Islet of Langerhans (tissue), 1 donor: ENCODE measurements around the gene FGFRL1.

Experiments
- FAIRE-seq: peaks from one replicate; lab custom pipeline; 2011; peaks lifted over from hg19 to GRCh38; lab: Jason Lieb, UNC

Gene FGFRL1, protein sequence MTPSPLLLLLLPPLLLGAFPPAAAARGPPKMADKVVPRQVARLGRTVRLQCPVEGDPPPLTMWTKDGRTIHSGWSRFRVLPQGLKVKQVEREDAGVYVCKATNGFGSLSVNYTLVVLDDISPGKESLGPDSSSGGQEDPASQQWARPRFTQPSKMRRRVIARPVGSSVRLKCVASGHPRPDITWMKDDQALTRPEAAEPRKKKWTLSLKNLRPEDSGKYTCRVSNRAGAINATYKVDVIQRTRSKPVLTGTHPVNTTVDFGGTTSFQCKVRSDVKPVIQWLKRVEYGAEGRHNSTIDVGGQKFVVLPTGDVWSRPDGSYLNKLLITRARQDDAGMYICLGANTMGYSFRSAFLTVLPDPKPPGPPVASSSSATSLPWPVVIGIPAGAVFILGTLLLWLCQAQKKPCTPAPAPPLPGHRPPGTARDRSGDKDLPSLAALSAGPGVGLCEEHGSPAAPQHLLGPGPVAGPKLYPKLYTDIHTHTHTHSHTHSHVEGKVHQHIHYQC

DNA sequence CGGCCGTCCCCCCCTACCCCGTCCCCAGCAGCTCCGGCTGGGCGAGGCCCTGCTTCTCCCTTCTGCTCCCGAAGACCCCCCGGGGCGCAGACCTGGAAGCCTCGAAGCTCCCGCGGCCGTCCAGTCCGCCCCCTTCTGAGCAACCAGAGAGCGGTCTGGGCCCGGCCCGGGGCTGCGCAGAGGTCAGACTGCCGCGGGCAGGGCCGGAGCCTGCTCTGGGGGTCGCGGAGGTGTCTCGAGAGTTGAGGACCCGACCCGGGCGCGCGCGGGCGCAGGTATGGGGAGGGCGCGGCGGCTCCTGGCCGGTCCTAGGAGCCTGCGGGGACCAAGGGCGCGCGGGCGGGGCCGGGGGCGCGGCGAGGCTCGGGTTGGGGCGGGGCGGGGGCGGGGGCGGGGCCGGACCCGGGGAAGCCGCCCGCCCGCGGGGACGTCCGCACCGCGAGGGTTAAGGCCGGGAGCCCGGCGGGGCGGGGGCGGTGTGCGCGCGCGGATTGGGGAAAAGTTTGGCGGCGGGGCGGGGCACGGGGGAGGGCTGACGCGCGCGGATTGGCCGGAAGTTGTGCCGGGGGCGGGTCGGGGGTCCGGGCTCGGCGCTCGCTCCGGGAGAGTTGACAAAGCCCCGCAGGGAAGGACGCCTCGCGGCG is at the start of gene FGFRL1:
Gene FGFRL1, plus strand, starts transcription at position 605 of the 644 bp plus-strand sequence. CDS start 860 bp downstream, outside the sequence.
- no peak for FAIRE-seq

DNA sequence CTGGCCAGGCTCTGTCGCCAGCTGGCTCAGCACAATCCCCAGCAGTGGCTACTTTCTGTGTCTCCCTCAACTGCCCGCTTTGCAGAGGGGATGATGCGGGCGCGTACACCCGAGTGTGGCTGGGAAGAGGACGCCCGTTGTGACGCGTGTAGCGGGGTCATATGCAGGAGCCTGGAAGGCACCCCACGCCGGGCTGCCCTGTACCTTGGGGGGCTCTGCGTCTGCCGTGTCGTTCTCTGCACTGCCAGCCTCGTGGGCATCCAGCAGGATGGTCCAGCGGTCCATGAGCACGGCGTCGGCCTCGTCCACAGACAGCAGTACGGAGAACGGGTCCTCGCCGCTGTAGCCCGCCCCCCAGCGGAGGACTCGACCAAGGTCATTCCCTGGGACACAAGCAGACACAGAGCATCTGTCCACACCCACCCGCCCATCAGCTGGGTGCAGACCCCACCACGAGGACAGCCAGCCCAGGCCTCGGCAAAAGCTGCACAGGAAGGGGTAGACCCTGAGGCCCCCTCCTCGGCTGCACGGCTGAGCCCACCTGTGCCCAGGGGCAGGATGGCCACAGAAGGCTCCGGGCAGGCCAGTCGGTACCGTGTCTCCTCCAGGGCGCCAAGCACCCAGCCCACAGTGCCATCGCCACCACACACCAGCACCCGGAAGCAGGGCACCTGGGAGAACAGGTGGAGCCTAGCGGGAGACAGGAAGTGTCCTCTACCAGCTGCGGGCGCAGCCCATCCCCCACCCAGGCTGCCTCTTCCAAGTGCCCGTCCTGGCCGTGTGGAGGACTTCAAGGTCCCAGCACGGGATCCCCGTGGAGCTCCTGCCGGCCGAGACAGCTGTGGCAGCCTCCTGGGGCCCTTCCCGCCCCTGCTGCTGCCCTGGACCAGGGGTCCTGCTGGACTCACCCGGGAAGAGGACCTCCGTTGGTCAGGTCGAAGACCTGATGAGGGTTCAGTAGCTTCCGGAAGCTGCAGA is 48.9 kb upstream of the FGFRL1 start:
- FAIRE-seq = no peak

DNA sequence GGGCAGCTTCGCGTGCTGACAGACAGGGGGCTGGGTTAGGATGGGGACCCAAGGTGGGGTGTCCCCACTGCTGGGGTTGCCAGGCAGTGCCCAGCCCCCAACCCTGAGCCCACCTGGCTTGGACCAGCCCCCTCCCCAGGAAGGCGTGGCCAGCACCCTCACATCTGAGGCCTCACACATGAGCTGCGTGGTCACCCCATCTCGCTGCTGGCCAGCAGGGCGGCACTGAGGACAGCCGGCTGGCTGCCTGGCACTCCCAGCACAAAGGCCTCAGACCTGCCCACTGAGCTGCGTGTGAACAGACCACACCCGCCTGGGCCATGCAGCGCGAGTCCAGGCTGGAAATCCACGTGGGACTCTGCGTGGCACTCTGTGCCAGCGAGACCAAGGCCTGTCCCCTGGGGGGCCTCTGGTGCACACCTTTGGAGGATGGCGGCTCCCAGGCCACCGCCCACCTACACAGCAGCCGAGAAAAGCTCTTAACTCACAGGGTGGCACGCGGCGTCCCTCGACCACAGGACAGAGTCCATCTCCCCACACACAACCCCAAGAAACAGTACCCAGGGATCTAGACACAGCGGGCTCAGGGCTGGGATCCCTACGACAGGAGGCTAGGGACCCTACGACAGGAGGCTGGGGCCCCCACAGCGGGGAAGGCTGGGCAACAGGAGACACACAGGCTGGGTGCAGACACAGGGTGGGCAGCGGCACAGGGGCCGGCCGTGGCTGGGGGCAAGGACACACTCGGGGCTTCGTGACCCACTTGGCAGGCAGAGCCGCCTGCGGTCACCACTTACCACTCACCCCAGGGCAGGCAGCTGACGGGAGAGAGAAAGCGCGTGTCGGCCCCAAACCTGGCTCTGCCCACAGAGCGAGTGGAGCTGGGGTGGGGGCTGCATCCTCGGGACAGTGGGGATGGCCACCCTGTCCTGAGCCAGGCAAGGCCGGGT is 47.9 kb upstream of the FGFRL1 start:
- no peak for FAIRE-seq

DNA sequence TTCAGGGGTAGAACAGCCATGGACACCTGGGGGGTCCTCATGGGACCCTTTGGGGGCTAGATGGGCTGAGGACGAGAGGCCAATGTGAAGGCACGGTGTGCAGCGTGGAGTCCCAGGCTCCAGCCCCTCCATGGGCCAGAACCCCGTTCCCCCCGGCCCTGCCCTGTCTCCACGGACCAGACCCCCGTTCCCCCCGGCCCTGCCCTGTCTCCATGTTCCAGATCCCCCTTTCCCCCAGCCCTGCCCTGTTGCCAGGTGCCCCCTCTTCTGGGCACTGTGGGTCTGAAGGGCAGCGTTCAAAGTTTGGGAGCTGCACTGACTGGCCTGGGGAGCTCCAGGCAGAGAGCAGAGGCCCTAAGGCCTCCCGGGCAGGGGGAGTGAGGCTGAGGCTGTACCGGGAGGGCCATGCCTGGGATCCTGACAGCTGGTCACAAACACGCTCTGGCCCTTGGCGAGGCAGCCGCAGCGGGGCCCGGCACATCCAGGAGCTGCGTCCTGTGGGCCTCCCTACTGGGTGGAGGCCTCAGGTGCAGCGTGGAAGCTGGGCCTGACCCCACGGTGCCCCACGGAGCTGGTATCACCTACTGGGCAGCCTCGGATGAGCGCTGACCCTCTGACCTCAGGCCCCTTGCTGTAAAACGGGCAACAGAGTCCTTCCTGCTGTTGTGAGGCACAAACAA is 46.9 kb upstream of the FGFRL1 start:
- no peak for FAIRE-seq

DNA sequence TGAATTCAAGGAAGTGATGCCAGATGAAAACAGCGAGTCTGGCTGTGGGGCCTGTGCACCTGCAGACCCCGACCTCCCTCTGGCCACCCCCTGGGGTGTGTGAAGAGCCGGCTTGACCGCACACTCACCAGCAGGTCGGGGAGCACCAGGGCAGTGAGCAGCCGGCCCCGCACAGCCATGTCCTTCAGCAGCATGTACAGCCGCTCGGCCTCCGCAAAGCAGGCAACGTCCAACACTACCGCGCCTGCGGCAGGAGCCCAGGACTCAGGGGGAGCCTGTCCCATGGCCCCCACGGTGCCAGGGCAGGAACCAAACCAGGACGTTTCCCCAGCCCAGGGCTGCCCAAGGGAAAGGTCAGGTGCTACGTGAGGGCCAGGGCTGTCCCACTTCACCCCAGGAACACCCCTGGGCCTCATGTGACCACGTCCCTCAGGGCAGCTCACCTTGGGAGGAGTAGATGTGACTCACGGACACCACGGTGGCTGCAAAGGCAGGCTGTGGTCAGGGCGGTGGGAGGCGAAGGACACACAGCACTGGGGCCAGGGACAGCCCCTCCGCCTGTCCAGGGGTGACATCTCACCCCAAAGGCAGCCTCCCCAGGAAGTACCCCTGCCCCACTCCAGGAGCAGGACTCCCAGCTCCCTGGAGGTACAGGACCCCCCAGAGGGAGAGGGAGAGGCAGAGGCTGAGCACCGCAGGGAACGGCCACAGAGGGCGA is 46.2 kb upstream of the FGFRL1 start:
- FAIRE-seq = no peak

DNA sequence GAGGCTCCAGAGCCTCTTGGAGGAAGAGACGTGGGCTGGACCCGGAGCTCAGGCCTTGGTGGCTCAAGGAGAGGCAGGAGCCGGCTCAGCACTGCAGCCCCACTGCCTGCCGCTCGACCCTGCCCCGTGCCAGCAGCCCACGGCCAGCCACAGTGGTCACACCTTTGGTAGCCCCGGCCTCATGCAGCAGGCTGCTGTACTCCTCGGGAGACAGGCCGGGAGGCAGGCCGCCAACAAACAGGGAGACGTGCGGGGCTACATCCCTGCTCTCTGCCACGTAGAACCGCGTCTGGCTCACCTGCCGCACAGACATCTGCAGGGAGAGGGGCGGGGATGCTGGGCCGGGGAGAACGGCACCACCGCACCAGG is 45.7 kb upstream of the FGFRL1 start:
- no peak for FAIRE-seq

DNA sequence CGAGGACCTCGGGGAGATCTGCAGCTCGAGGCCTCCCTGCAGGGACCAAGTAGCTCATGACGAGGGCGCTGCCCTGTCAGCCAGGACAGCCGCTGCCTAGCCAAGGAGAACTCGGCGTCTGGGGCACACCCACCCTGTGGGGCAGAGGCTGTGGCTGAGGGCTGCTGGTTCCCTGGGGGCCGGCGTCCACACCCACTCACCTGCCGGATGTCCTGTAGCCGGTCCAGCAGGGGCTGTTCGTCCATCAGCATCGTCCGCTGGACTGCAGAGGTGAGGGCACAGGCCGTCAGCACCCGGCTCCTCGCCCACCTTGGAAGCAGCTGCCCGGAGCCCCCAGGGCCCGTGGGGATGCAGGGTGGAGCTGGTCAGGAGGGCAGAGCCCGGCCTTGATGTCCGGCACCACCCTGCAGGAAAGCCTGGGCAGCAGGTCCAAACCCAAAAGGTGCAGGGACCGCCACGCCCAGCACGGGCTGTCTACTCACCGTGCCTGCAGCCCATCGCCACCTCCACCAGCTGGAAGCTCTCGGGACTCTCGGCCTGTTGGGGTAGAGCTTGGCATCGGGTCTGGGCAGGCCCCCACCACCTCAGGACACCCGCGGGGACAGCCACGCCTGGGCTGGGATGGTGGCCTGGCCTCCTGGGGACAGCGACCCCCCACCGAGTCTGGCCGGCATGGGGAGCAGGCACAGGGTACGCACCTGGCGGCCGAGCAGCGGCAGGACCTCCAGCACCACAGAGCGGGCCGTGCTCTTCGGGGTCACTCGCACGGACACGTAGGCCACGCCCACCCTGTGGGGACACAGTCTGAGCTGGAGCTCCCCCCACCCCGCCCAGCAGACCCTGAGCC is 44.9 kb upstream of the FGFRL1 start:
- no peak for FAIRE-seq

DNA sequence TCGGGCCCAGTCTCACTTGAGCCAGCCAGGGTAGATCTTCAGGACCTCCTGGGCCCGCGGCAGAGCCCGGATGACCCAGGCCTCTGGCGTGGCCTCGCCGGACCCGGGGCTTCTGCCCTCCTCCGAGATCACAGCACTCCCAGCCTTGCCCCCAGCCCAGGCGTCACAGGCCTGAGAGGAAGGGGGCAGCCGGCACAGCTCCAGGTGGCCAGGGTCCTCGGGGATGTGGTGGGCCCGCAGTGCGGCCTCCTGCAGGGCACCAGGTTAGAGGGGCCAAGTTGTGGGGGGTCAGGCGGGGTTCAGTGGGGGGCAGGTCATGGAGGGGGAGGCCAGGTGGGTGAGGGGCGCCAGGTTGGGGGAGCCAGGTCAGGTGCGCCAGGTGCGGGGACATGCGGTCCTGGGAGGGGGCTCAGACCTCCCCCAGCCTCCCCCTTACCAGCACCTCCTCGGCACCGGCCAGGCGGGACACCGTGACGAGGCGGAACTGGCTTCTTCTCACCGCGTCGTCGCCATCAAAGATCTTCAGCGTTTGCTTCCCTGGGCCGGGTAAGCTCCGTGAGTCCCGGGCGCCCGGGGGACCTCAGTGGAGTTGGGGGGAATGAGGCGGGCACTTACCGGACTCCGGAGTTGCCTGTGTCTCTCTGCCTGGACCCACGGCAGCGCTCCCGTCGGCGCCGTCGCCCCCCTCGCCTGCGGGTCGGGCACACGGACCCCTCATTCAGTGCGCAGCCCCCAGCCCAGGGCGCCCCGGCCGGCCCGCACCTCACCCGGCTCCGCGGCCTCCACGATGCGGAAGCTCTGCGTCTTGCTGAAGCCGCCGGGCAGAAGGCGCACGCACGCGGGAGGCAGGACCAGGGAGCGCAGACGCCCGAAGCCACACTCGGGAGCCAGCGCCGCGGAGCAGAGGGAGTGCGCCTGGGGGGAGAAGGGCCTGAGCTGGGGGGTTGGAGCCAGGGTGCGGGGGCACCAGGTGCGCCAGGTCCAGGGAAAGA is 44.0 kb upstream of the FGFRL1 start:
- FAIRE-seq = no peak

DNA sequence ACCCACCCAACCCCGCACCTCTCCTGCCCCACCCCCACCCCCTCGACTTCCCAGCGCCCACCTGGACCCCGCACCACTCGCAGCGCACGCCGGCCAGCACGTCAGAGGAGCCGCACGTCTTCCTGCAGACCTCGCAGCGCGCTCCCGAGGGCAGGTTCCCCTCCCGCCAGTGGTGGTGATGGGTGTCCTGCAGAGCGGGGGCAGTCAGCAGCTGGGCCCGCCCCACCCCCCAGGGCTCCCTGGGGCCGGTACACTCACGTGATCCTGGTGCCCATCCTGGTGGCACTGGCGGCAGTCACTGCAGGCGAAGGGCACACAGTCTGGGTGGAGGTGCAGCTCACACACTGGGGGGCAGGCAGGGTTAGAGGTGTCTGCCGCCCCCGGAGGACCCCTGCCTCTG is 43.2 kb upstream of the FGFRL1 start:
- FAIRE-seq = no peak

DNA sequence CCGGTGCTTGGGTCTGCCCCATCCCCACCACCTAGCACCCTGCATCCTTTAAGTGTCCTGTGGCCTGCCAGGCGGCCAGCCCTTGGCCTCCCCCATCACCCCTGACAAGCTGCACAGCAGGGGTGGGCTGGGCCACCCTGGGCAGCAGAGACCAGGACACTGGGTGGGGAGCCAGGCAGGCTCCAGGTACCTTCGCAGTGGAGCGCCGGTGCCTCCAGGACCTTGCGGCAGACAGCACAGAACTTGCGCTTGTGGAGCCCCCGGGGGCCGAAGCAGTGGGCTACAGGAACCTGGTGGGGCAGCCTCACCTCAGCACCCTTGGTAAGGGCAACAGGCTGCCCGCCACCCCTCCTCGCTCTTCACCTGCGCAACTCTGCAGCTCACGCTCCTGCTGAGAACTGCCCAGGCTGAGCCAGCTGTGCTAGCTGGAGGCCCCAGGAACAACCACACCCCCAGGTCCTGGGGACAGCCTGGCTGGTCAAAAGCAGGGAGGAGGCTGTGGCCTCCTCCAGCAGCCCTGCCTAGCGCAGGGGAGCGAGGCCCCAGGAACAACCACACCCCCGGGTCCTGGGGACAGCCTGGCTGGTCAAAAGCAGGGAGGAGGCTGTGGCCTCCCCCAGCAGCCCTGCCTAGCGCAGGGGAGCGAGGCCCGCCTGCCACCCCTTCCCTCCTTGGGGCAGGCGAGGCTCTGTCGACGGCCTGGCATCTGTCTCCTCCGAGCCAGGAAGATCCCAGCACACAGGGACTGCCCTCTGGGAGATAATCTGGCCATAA is 42.6 kb upstream of the FGFRL1 start:
- no peak for FAIRE-seq

DNA sequence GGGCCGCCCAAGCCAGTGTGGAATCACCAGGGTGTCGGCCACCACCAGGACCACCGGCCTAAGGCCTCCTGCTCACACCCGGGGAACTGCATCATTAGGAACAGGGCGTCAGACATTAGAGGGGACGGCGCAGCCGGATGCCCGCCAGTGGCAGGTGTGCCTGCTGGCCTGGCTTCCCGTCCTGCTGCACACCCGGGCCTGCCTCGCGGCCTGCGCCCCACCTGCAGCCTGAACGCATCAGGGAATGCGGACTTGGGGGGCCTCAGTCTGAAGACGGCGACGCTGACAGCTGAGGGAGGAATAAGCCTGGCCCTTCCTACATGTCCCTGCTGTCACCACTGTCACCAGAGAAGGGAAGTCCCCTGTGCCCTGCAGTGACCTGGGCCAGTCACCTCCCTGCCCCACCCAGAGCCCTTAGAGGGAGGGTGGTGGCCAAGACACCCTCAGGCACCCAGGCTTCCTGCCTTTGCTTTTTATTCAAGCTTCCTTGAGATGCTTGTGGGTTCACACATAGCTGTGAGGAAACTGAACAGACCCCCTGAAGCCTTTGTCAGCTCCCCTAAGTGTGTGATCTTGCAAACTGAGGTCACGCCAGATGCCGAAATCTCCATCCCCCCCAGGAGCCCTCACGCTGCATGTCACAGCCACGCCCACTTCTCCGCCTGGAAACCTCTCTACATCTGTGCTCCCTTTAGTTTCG is 41.2 kb upstream of the FGFRL1 start:
- FAIRE-seq = no peak

DNA sequence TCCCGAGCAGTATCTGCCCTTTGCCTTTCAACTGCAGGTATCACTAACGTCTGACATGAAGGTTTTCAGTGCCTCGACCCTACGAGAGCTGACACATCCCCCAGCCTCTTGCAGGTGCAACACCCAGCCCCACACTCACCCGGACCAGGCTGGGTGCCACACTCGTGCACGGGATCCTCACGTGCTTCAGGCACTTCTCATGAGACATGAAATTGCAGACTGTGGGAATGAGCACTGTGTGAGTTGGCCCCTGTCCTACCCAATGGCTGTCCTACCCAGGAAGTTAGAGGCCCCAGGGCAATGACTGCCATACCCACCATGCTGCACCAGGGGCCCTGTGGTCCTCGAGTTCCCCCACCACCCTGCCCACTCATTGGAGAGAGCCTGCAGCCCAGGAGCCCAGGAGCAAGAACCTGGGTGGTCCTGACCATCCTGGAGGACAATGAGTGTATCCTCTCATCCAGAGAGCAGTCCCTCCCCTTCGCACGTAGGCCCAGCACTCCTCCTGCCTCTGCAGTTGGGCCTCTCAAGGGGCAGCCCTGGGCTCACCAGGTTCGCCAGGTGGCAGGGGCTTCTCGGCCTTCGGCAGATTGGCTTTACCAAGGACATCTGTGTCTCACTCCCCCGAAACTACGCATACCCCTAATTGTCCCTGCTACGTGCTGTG is 40.4 kb upstream of the FGFRL1 start:
- no peak for FAIRE-seq

DNA sequence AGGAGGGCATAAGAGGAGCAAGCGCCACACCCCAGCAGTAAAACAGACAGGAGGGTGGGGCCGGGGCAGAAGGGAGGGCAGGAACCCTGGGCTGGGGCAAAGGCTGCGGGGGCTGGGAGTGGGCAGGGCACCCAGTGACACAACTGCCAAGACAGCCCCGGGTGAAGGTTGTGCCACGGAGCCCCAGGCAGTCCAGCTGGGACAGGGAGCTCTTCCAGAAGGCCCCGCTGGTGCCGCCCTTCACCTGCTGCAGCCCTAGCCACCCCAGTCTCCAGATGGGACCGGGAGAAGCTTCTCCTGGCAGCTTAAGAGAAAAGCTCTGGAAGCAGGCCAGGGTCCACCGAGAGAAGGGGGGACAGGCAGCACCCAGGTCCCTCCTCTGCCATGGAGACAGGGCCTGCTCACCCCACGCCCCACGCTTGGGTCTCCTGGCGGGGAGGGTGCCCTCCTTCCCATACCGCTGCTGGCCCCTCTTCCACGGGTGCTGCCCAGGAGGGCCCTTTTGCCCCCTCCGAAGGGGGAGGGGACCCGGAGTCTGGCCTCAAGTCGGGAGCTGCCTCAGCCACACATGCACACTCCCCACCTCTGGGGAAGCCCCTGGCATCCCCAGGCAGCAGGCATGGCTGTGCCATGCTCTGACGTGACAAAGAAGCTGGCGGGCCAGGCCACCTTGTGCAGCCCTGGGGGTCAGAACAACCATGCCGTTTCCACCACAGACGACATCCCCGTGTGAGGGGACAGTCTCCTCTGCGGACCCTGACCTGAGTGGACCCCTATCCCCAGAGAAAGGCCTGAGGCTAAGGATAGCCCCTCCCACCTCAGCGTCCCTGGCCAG is 39.5 kb upstream of the FGFRL1 start:
- FAIRE-seq = no peak

DNA sequence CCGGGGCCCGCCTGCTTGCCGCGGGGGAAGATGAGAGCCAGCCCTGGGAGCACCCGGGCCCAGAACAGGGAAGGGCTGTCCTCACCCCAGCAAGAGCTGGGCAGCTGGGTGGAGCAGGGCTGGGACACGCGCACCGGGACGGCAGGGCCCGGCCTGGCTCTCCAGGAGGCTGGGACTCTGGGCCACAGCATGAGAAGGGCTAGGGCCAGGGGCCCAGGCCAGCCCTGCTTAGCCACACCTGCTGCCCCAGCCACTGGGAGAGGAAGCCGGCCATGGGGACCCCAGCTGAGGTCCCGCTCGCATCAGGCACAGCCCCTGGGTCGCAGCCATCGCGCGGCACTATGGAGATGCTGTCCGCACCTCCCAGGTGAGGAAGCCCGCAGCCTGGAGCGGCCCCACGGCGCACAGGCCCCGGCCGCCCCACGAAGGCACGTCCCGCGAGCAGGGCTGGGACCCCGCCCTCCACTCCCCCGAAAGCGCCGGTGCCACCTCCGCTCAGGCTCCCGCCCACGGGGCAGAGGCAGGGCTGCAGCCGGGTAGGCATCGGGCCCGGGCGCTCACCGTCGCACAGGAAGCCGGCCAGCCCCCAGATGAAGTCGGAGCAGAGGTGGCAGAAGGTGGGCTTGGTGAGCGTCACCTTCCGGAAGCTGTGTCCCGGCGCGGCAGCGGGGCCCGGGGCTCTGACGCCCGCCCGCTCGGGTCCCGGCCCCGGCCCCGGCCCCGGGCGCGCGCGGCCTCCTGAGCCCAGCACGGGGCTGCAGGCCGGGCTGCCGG is 38.6 kb upstream of the FGFRL1 start:
- FAIRE-seq = no peak
